Measurements from ENCODE around the gene MRPL12.

The MRPL12 gene

GRCh38 chr17:81741594-81742452, 38.7 kb downstream of the MRPL12 start:
- DNase-seq, result no peak
